ENCODE data around the gene MACROH2A1.

The MACROH2A1 gene

DNA sequence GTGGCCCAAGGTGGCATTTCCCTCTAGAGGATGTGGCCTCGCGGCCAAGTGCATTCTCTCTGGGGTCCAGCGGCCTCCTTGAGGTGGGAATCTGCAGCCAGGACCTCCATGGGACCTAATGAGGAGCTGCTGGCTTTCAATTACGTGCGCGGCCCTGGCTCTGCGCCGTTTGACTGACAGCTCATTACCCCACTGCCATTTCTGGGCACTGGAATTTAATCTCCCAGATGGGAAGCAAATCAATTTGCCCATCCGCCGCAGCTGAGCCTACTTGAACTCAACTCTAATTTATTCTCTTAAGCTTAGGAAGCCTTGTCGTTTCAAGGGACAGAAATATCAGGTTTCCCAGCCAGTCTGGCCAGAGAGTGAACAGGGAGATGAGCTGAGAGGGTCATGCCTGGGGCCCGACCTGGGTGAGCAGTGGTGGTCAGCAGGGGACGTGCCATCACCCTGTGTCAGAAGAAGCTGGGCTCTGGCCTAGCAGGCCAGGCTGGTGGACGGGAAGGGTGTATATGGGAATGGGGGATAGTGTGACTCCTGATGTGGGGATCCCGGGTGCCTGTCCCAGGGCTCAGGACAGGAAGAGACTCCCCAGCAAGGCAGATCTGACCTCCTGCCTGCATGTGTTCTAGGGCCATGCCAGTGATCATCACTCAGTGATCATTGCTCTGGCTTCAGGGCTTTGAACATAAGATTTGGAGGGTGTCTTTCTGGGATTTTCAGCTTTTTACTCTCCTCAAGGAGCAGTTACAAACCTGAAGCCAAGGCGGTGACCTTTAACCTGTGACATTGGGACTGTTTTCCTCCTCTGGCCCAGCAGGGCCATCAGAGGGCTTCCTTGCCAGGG, 69.7 kb downstream of the MACROH2A1 start:
- FAIRE-seq = no peak

DNA sequence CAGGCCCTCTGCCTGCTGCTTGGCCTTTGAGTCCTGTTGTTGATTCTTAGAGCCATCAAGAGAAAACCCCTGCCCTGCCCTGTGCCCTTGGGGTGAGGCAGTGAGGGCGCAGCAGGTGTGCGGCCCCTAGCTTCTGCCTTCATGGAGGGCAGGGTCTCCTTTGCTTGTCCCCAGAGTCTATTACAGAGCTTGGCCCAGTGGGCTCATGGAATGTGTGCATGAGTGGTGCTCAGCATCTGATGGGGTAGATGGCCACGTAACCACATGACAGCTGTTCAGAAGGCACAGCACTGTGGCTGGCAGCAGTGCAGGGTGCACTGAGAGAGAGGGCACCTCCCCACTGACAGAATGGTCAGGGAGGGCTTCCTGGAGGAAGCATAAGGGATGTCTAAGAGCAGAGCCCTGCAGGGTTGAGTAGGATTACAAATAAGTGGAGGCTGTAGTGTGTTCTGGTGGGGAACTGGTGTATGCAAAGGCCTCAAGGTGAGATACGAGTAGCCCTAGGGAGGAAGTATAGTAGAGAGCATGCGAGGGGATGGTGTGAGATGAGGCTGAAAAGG, 70.8 kb downstream of the MACROH2A1 start:
- no peak for FAIRE-seq

DNA sequence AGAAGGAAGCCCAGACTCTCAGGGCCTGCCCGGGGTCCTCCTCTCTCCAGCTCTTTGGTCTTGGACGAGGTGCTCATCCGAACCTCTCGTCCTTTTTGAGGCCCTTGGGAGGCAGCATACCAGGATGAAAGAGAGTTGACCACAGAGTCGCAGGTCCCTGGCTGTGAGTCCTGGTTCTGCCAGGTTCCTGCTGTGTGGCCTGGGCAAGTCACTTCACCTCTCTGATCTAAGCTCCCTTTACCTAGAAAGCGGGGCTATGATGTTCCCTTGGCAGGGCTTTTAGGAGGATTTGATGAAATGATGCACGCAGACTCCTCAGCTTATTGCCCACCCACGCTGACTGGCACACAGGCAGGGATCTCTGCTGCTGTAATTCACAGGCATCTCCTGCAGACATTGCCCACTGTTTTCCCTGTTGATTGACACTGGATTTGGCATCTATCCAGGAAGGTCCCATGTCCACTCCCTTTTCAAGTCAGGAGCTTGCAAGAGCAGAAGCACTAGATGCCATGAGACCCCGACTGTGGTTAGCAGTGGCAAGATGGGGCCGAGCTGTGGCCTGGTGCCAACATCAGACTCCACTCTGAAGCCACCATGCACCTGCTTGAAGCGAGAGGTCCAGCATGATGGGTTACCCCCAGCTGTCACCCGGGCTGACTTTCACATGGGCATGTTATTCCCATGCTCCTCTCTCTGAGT, 71.5 kb downstream of the MACROH2A1 start:
- no peak for FAIRE-seq

DNA sequence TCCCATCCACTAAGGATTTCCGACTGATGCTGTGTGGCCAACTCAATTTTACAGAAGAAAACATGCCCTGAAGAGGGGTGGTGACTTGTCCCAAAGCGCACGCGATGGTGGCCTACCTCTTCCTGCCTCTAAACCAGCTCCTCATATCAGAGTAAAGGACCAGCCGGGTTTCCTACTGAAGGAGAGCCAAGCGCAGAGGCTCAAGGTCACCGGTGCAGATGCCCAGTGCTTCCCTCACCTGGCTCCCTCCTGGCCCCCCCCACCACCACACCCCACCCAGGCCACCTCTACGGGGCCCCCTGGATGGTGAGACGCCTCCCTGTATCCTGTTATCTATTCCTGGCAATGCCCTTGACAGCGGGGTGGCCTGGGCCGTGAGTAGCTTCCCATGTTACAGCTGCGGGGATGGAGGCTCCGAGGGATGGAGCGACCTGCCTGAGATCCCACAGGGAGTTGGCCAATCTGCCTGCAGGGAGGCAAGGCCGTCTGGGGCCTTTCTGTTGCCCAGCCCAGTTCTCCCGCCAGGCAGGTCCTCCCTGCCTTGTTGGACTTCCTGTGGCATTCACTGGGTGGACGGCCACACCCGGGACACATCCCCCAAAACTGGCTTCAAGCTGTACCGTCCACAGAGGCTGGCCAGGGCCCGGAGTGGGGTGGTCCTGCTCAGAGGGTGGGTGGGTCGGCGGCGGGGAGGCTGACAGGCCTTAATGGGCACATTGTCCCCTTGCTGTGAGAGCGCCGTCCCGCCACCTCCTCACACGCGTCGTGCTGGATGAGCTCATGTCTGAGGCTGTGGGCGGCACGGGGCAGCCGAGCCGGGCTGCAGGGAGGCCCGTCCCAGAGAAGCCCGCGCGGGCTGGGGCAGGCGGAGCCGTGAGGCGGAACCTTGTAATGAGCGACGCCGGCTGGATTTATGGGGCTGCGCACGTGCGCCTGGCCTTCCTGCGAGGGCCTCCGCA, 72.5 kb downstream of the MACROH2A1 start:
- no peak for FAIRE-seq

DNA sequence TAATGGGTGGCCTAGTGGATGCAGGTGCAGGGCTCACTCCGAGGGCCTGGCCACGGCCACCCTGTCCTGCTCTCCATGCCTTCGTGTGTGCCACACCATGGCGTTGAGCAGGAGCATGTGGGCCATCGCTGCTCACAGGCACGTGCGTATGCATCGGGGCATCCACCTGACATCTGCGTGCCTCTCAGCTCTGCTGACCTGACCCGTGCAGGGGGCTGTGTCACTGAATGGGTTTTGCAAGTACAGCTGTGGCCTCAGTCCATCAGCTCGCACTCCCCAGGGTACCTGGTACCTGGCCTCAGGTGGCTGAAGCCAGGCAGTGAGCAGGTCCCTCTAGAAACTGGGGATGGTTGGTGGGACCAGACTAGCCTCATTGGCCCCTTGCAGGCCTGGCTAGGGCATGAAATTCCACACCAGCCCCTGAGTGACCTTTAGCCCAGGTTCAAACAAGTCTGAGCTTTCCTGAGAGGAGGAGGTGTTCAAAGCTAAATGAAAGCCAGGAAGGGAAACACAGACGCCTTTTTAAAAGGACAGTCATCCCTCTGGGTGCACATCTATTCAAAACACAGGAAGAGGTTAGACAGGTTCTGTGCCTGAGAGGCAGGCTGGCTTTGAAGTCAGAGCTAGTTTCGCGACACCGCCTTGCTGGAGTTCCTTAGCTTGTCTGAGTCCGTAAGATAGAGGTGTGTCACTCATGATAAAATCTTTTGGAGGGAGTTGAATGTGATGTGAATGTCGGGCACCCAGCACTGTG, 74.0 kb downstream of the MACROH2A1 start:
- FAIRE-seq = no peak

DNA sequence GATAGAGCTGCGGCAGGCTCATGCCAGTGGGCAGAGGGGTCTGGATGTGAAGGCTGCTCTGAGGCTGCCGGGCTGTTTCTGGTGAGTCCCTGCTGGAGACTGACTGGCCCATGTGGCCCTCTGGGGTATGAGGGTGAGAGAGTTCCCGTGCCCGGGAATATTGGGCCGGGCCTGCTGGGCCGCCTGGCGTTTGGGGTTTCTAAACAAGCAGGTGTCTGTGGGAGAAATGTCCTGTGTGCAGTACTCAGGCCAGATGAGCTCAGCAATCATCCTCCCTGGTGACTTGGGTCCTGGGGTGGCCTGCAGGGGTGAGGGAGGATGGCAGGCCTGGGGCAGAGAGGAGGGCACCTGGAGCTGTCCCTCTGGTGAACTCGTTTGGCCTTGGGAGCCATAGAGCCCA, 74.9 kb downstream of the MACROH2A1 start:
- no peak for FAIRE-seq

DNA sequence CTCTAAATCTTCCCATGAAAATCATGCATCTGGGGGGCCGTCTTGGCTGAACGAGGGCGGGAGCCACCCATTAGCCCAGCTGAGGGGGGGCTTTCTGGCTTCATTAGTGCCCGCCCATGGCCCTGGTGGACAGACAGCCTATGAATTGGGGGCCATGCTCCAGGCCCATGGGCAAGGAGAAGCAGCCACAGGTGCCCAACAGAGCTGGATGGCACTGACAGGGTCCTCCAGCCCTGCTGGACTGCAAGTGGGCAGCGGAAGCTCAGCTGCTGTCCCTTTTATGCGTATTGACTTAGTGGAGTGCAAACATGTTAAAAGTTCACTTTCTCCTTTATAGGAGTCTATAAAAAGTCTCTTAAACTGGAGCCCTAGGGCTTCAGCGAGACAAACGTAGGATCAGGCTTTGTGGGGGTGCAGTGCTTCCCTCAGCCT, 75.3 kb downstream of the MACROH2A1 start:
- FAIRE-seq = no peak

DNA sequence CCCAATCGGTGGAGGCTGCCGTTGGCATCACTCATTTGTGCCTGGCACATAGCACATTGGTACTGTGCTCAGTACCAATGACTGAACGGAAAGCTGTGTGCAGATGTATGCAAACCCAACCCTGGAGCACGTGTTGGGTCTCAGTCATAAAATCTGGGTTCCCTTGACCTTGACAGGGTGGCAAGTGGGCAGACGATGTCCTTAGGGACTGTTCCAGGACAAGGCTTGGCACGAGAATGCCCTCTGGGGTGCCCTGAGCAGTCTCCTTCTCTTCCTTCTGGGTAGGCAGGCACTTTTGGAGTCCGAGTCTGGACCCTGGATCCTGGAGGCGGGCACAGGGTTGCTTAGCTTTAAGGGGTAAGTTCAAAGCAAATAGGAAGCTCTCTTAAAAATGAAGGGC, 75.8 kb downstream of the MACROH2A1 start:
- no peak for FAIRE-seq

DNA sequence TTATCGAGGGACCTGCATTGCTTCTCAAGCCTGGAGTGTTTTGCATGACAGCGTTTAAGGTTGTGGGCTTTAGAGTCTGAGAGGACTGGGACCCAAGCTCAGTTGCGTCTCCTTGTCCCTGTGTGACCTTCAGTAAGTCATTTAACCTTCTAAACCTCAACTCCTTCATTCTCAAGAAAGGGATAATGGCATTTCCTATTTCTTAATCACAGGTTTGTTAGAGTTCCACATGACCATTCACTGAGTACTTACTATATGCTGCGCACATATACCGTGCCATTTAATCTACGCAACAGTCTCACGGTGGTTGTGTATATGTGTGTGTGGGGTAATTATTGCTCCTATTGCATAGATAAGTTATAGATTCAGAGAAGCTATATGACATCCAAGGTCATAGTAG, 76.3 kb downstream of the MACROH2A1 start:
- no peak for FAIRE-seq

DNA sequence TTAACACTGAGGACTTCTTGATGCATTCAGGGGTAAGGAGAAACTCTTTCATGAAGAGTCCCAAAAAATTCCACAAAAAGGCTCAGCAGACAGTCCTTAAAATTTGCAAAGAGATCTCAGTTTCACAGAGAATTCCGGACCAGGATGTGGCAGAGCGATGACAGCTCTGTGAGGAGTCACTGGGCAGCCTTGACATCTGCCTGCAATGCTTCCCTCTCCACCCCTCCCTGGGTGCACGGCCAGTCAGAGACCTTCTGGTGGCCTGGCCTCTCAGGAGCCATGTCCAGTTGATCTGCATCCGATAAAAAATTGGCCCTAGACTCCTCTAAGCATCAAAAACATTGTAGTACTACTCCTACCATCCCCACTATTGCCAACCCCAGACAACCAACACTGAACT, 76.8 kb downstream of the MACROH2A1 start:
- no peak for FAIRE-seq

DNA sequence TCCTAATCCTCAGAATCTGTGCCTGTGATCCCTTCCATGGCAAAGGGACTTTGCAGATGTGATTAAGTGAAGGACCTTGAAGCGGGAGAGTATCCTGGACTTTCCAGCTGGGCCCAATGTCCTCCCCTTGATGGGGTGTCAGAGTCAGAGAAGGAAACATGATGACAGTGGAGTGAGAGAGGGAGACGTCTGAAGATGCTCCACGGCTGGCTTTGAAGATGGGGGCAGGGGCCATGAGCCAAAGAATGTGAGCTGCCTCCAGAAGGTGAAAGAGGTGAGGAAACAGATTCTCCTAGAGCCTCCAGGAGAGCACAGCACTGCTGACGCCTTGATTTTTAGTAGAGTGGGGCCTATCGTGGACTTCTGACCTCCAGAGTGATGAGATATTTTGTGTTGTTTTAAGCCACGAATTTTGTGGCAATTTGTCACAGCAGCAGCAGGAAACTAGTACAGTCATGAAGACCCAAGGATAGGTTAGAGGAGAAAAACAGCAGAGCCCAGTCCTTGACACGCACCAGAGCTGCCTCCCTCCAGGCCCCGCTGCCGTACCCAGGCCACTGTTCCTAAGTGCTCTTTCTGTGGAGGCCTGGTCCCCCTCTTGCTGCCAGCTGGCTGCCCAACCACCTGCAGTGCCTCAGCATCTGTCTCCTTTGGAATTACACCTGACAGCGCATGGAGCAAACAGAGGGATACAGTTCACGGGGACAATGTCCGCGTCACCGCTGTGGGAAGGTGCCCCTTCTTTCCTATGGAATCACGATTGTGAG, 78.1 kb downstream of the MACROH2A1 start:
- no peak for FAIRE-seq

DNA sequence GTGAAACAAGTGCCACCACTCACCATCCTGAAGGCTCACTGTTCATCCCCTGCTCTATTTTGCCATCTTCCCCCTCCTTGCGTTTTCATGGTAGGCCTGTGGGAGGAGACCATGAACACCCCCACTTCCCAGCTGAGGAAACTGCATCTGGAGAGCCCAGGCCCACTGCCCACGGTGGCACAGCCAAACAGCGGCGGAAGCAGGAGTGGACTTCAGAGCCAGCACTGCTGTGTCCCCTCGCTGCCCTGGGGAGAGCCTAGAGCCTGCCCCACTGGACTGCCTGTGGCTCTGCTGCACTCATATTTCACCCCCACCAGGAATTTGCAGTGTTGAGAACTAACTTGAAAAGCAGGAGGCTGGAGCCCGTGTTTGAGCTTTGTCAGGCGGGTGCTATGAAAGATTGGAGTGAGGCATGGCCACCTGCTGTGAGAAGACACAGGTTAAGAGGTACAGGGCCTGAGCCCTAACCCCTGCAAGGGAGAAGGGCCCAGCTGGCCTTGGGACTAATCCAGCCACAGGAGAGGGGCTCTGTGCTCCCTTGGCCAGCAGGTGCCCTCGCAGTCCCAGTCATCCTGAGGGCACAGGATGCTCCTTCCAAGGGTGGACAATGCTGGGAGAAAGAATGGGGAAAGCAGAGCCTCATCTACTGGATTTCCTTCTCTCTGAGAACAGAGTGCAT, 79.0 kb downstream of the MACROH2A1 start:
- FAIRE-seq = no peak

DNA sequence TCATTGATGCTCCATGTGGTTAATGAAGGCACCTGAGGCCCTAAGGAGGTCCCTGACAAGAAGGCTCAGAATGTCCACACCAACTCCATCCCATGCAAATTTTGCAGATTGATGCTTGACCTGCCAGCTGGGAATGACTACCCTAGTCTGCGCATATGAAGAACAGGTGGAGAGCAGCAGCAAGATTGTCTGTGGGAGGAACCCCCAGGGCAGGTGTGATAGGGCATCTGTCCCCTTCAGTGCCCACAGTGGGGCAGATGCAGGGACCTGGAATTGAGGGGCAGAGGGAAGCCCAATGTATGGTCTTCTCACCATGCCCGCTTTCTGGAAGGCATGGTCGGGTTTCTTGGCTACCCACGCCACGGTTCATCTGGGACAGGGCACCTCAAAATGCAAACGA, 79.6 kb downstream of the MACROH2A1 start:
- no peak for FAIRE-seq

DNA sequence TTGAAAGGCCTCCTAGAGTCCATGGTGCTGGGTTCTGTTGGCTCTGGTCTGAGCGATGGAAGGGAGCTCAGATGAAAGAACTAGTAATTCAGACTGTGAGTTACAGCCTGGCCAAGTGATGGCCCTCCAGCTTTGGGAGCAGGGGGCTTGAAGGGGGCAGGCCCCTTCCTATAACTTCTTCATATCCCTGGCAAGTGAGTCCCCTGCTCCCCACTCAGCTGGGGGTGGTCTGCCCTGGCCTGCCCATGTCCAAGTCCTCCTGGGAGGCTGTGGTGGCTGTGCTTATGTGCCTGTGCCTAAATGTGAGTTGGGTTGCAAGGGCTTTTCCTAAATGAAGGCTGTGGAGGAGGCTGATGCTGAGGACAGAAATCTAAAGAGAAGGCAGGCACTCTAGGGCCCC, 80.1 kb downstream of the MACROH2A1 start:
- FAIRE-seq = no peak

DNA sequence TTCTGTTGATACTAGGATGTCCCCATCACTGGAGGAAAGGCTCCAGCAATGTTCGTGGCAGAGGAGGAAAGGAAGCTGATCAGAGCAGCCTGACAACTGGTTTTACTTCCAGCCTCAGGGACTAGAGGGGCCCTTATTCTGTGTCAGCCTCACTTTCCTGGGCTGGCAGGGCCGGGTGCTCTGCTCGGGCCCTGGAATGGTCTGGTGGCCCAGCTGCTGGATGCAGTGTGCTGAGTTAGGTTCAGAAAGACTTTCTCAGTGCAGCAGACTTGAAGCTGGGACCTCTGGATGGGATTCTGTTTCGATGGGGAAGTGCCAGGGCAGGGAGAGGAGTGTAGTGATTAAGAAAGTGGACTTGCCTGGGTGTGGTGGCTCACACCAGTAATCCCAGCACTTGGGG, 81.0 kb downstream of the MACROH2A1 start:
- FAIRE-seq = no peak

DNA sequence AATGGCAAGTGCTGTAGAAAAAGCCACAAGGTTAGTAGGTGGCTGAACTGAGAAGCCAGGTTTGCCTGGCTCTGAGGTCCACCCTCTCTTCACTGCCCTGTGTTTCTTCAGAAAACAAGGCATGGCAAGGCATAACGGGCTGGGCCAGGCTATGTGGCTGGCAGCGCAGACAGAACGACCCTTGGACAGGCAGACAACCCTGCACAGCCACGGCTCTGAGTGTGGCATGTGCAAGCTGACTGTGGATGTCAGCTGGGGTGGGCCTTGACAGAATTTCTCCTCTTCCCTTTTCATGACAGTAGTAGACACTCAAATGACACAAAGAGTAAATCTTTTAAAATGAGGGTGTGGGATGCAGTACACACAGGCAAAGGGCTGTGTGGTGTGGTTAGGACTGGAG, 81.7 kb downstream of the MACROH2A1 start:
- FAIRE-seq = no peak

DNA sequence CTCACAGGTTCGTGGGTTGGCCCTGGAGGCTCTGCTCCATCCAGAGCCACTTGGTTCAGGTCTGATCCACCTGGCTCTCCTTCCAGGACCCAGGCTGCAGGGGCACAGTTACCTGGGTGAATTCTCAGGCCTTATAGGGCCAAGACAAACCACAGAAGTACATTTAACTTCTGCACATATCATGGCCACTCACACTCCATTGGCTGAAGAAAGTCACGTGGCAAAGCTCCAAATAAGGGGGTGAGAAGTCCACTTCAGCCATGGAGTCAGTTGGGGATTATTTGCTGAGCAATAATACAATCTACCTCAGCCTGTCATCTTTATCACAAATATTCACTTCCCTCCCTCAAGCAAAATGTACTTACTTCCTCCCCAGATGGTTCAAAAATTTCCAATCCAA, 83.6 kb downstream of the MACROH2A1 start:
- FAIRE-seq = no peak

DNA sequence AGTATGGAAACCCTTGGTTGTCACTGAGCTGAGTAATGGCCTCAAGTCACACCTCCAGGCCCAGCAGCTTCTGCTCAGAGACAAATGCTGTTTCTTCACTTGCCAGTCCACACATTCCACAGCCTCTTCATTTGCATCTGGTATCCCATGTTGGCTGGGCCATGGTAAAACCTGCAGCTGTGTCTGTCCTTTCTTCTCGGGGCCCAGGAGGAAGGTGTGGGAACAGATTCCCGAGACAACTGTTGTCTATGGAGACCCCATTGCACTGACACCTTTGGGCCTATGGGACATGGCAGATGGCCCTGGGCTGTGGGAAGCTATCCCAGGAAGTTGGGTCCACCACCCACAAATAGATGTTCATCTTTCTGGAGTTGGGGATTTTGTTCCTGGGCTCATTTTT, 85.1 kb downstream of the MACROH2A1 start:
- no peak for FAIRE-seq

DNA sequence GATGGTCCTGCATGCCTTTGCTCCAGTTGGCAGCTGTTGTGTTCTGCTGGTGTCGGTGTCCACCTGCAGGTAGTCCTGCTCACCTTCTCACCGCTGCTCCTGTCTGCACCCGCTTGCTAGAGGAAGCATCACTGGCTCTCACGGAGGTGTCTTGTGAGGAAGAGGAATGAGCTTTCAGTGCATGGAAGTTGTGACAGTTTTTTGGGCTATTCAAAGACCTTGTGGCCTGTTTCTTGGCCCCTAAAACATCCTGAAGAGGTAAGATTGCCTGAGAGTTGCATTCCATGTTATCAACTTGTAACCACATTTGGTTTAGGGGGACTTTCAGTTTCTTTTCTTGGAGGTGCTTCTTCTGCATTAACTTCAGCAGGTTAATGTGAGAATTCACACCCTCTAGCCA, 85.6 kb downstream of the MACROH2A1 start:
- no peak for FAIRE-seq

DNA sequence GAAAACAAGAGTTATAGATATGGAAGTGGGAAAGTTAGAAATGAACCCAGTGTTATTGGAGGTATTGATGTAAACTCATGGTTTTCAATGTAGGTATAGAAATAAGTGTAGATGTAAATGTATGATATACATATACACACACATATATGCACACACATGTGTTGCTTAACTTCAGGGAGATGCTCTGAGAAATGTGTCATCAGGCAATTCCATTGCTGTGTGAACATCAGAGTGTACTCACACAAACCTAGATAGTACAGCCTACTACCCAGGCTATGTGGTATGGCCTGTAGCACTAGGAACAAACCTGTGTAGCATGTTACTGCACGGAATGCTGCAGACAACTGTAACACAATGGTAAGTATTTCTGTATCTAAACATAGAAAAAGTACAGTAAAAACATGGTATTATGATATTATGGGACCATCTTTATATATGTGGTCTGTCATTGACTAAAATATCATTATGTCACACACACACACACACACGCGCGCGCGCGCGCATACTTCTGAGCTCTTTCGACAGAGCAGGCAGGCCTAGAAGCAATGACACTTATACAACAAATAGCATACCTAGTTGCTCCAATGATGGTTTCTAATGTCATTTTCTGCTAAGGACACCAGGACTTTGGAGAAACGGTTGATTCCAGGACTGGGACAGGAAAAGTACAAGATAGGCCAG, 86.6 kb downstream of the MACROH2A1 start:
- no peak for FAIRE-seq

Measured in G401.6 (cell line).